ENCODE results near the gene PSG6. TPM values are rescaled to one million over a fixed set of nuclear protein-coding genes. Genes with fewer than 3 reads are reported as not detected.
"Not testable (repeated sequence)": the region's sequence is repeated elsewhere in the genome, so short reads cannot be mapped to it uniquely, and the experiment has no call there.

The PSG6 gene
- total RNA-seq, 1 experiment from 2014 or later = not detected

GRCh38 chr19:42875881-42876280, 41.8 kb downstream of the PSG6 start:
- H3K4me3 ChIP-seq; CTCF ChIA-PET; BruUV-seq (replicated peaks); H3K9me2 ChIP-seq (ENCODE audit: insufficient read depth); H3K9me3 ChIP-seq (ENCODE audit: insufficient read depth, low read depth); H3K27me3 ChIP-seq (ENCODE audit: insufficient read depth, low read depth); H3K36me3 ChIP-seq (ENCODE audit: low read depth); POLR2A ChIA-PET (ENCODE audit: unreplicated experiment); H2AFZ ChIP-seq; DNase-seq; H4K20me1 ChIP-seq (ENCODE audit: insufficient read depth); H3K79me2 ChIP-seq (ENCODE audit: low read depth): not testable (repeated sequence)
- intact Hi-C loops (cut with micrococcal nuclease; ENCODE audit: unreplicated experiment) = loop anchor here (2.0 kb wide), 1 partner anchor 25 kb away; no protein-coding TSS in a partner anchor
- H3K4me1 ChIP-seq (replicated peaks; ENCODE audit: insufficient read depth) = peaks cover 32% of the 10 kb centered on the region
- peaks cover 23% of the 10 kb centered on the region for H3F3A ChIP-seq (ENCODE audit: insufficient read depth, low read depth)
- peak overlapping the region; percentile 48 for H3K4me2 ChIP-seq
- H3K27ac ChIP-seq = peak overlapping the region; percentile 92

GRCh38 chr19:42874901-42875813, 42.5 kb downstream of the PSG6 start:
- not testable (repeated sequence) for H3K9me2 ChIP-seq (ENCODE audit: insufficient read depth); H3K27me3 ChIP-seq (ENCODE audit: insufficient read depth, low read depth); H3K9me3 ChIP-seq (ENCODE audit: insufficient read depth, low read depth); H3K79me2 ChIP-seq (ENCODE audit: low read depth); H3K4me3 ChIP-seq; H3K36me3 ChIP-seq (ENCODE audit: low read depth); H4K20me1 ChIP-seq (ENCODE audit: insufficient read depth); H2AFZ ChIP-seq; BruUV-seq (replicated peaks)
- Histone ChIP-seq H3K27ac (peak overlapping the region; percentile 92), H3F3A (ENCODE audit: insufficient read depth, low read depth) (peaks cover 23% of the 10 kb centered on the region), H3K4me1 (replicated peaks; ENCODE audit: insufficient read depth) (peaks cover 32% of the 10 kb centered on the region), H3K4me2 (peak overlapping the region; percentile 48)
- ChIA-PET POLR2A (ENCODE audit: unreplicated experiment) (interaction anchor here (0.5 to 1.0 kb wide), 4 partner anchors 23 to 478 kb away, joined by 3 to 7 read pairs (median 3); no protein-coding TSS in a partner anchor), CTCF (interaction anchor here (0.8 to 1.0 kb wide), 2 partner anchors 17 to 75 kb away, joined by 3 to 7 read pairs; no protein-coding TSS in a partner anchor)
- DNase-seq = peak; percentile 64 to 83
- intact Hi-C loops (cut with micrococcal nuclease; ENCODE audit: unreplicated experiment) = loop anchor here (2.0 kb wide), 1 partner anchor 24 kb away; no protein-coding TSS in a partner anchor

DNA sequence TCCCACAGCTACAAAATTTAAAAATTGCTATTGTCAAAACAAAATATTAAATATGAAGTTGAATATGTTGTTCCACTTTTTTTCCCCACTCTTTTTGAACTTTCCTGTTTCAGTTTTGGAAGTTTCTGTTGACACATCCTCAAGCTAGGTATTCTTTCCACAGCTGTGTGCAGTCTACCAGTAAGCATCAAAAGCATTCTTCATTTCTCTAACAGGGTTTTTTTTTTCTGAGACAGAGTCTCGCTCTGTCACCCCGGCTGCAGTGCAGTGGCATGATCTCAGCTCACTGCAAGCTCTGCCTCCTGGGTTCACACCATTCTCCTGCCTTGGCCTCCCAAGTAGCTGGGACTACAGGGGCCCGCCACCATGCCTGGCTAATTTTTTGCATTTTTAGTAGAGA, 43.6 kb downstream of the PSG6 start:
- not testable (repeated sequence) for H3K9me3 ChIP-seq (ENCODE audit: insufficient read depth, low read depth); DNase-seq; H3K4me3 ChIP-seq; H3K27me3 ChIP-seq (ENCODE audit: insufficient read depth, low read depth); H3K9me2 ChIP-seq (ENCODE audit: insufficient read depth); H4K20me1 ChIP-seq (ENCODE audit: insufficient read depth); H2AFZ ChIP-seq; H3K36me3 ChIP-seq (ENCODE audit: low read depth); BruUV-seq (replicated peaks); H3K79me2 ChIP-seq (ENCODE audit: low read depth)
- POLR2A ChIA-PET (ENCODE audit: unreplicated experiment) = interaction anchor here (0.5 to 1.0 kb wide), 2 partner anchors 22 to 24 kb away, joined by 3 read pairs; no protein-coding TSS in a partner anchor
- CTCF ChIA-PET = interaction anchor here (0.8 to 1.0 kb wide), 2 partner anchors 16 to 74 kb away, joined by 3 to 7 read pairs; no protein-coding TSS in a partner anchor
- peak overlapping the region; percentile 48 for H3K4me2 ChIP-seq
- intact Hi-C loops (cut with micrococcal nuclease; ENCODE audit: unreplicated experiment) = loop anchor here (2.0 kb wide), 1 partner anchor 23 kb away; no protein-coding TSS in a partner anchor
- H3K27ac ChIP-seq = peak overlapping the region; percentile 92
- peaks cover 23% of the 10 kb centered on the region for H3F3A ChIP-seq (ENCODE audit: insufficient read depth, low read depth)
- H3K4me1 ChIP-seq (replicated peaks; ENCODE audit: insufficient read depth) = peaks cover 32% of the 10 kb centered on the region

DNA sequence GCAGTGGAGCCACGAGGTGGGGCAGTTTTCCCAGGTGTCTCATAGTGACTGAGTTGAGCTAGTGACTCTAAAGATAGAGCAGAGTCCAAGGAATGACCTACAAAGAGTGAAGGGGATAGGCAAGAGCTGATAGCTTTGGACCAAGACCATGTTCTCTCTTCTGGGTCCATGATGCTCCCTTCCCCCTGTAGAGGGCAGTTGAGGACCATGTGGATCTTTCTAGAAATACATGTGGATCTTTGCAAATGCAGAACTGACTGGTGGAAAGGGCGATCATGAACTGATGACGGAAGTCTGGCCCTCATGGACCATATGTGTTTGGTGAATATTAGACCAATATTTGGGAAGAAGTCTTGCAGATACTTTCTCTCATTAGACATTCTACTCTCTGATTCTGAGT, 45.1 kb downstream of the PSG6 start:
- no TSS peak for BruUV-seq (replicated peaks)
- CTCF ChIA-PET = no interaction called here

More for the DNA sequence above, 45.1 kb downstream of the PSG6 start:
- POLR2A ChIA-PET (ENCODE audit: unreplicated experiment) = no interaction called here
- TF ChIP-seq EZH2 (IDR thresholded peaks at IDR 0.05; ENCODE audit: low read depth) (no peak), CTCF (conservative IDR thresholded peaks at IDR 0.05) (no peak)
- Histone ChIP-seq H3K4me3 (no peak overlapping the region), H4K20me1 (ENCODE audit: insufficient read depth) (no peaks in the 10 kb centered on the region), H3K9me3 (ENCODE audit: insufficient read depth, low read depth) (no peaks in the 10 kb centered on the region), H3K4me2 (no peak overlapping the region), H3K27ac (no peak overlapping the region), H3F3A (ENCODE audit: insufficient read depth, low read depth) (peaks cover 23% of the 10 kb centered on the region), H3K79me2 (ENCODE audit: low read depth) (no peaks in the 10 kb centered on the region), H3K36me3 (ENCODE audit: low read depth) (no peaks in the 10 kb centered on the region), H3K27me3 (ENCODE audit: insufficient read depth, low read depth) (no peaks in the 10 kb centered on the region), H3K4me1 (replicated peaks; ENCODE audit: insufficient read depth) (peaks cover 32% of the 10 kb centered on the region), H3K9me2 (ENCODE audit: insufficient read depth) (no peaks in the 10 kb centered on the region), H2AFZ (no peak overlapping the region)
- no peak for DNase-seq
- intact Hi-C loops (cut with micrococcal nuclease; ENCODE audit: unreplicated experiment) = no loop called here

Measured in PC-9 (cell line).